HL-60 (cell line): ENCODE results near the gene RHOT2.
A peak's percentile ranks its signal among the peaks of the same experiment; 100 is the strongest.

ENCODE experiments used
- DNase-seq, 2 experiments: peaks; one replicate each; pipeline ENCODE4 v3.0.0-alpha.2; 2010 to 2020; ENCODE audit warnings: low read depth in 1 of 2, low spot score in 1 of 2
- H3K27ac ChIP-seq: fragments of 250-450 bp; sonication (Bioruptor Pico); replicated peaks from 2 replicates; pipeline ENCODE4 v1.5.1; 2020; ENCODE audit warnings: mild to moderate bottlenecking, moderate library complexity
- H3K27me3 ChIP-seq: fragments of 250-450 bp; sonication (Bioruptor Pico); 2 replicates; pipeline ENCODE4 v1.5.1; 2021; ENCODE audit warnings: mild to moderate bottlenecking, moderate library complexity; ENCODE audit not compliant: insufficient read depth, poor library complexity, severe bottlenecking
- H3K4me3 ChIP-seq: replicated peaks from 2 replicates; pipeline ENCODE4 v1.5.1; 2011; ENCODE audit warnings: mild to moderate bottlenecking, control low read depth, low read length; ENCODE audit not compliant: insufficient read depth
- CTCF ChIP-seq: IDR thresholded peaks from one replicate; pipeline ENCODE4 v1.5.1; 2011; ENCODE audit warnings: low read length, control low read depth, inconsistent platforms; ENCODE audit not compliant: insufficient read depth
- GABPA ChIP-seq: IDR thresholded peaks from 2 replicates; pipeline ENCODE4 v1.6.1; 2012; ENCODE audit warnings: low read depth
- POLR2AphosphoS5 ChIP-seq: IDR thresholded peaks from 2 replicates; pipeline ENCODE4 v1.6.1; 2012; ENCODE audit warnings: low read depth
- REST ChIP-seq: IDR thresholded peaks from 2 replicates; pipeline ENCODE4 v1.6.1; 2012; ENCODE audit warnings: low read depth; ENCODE audit not compliant: insufficient replicate concordance
- SPI1 ChIP-seq: IDR thresholded peaks from 2 replicates; pipeline ENCODE4 v1.6.1; 2012; ENCODE audit warnings: low read depth, mild to moderate bottlenecking, borderline replicate concordance

Gene RHOT2

GRCh38 chr16:703406-703805, 35.5 kb downstream of the RHOT2 start:
- H3K27ac ChIP-seq, result no peak overlapping the region
- H3K27me3 ChIP-seq, result peaks cover 65% of the 10 kb centered on the region
- no peak for TF ChIP-seq POLR2AphosphoS5
- no peak for TF ChIP-seq REST
- no peak for TF ChIP-seq CTCF
- TF ChIP-seq SPI1, result no peak
- TF ChIP-seq GABPA, result no peak
- no peak overlapping the region for H3K4me3 ChIP-seq
- no peak for DNase-seq

- no peak overlapping the region for H3K4me3 ChIP-seq
- TF ChIP-seq SPI1 (no peak), CTCF (no peak), POLR2AphosphoS5 (no peak), REST (no peak), GABPA (no peak)
- no peak overlapping the region for H3K27ac ChIP-seq
- no peak for DNase-seq
- peaks cover 65% of the 10 kb centered on the region for H3K27me3 ChIP-seq
Measured at GRCh38 chr16:704047-704446, 36.1 kb downstream of the RHOT2 start.

- H3K4me3 ChIP-seq, result no peak overlapping the region
- H3K27ac ChIP-seq, result no peak overlapping the region
- TF ChIP-seq REST (peak; percentile 85), POLR2AphosphoS5 (no peak)
- H3K27me3 ChIP-seq, result peaks cover 67% of the 10 kb centered on the region
- no peak for DNase-seq
Measured at GRCh38 chr16:704552-705380, 36.8 kb downstream of the RHOT2 start.
